ENCODE data around the gene GTF2F2. TPM values are rescaled to one million over a fixed set of nuclear protein-coding genes. Genes with fewer than 3 reads are reported as not detected.
"Not testable (repeated sequence)": the region's sequence is repeated elsewhere in the genome, so short reads cannot be mapped to it uniquely, and the experiment has no call there.

Gene GTF2F2
- polyA plus RNA-seq, 4 donors, result 21.2 to 32.8 (median 28.7) TPM

- DNase-seq (ENCODE audit: low read depth in 4 of 4, low spot score in 3 of 4), result peak in 1 of 4 donors; percentile 14
Observed at GRCh38 chr13:45178349-45179162, 58.2 kb downstream of the GTF2F2 start.

GRCh38 chr13:45179428-45179827, 59.1 kb downstream of the GTF2F2 start:
- no peak for DNase-seq (ENCODE audit: low read depth in 4 of 4, low spot score in 3 of 4)

- DNase-seq (ENCODE audit: low read depth in 4 of 4, low spot score in 3 of 4), result no peak
Observed at GRCh38 chr13:45180303-45180702, 60.0 kb downstream of the GTF2F2 start.

- DNase-seq (ENCODE audit: low read depth in 4 of 4, low spot score in 3 of 4), result no peak
Observed at GRCh38 chr13:45180713-45181601, 60.6 kb downstream of the GTF2F2 start.

GRCh38 chr13:45184693-45185092, 64.4 kb downstream of the GTF2F2 start:
- DNase-seq (ENCODE audit: low read depth in 4 of 4, low spot score in 3 of 4), result no peak

- DNase-seq (ENCODE audit: low read depth in 4 of 4, low spot score in 3 of 4), result no peak
Observed at GRCh38 chr13:45185286-45185685, 65.0 kb downstream of the GTF2F2 start.

GRCh38 chr13:45189077-45189476, 68.8 kb downstream of the GTF2F2 start:
- not testable (repeated sequence) for DNase-seq (ENCODE audit: low read depth in 4 of 4, low spot score in 3 of 4)

GRCh38 chr13:45189511-45189910, 69.2 kb downstream of the GTF2F2 start:
- DNase-seq (ENCODE audit: low read depth in 4 of 4, low spot score in 3 of 4), result not testable (repeated sequence)

- no peak for DNase-seq (ENCODE audit: low read depth in 4 of 4, low spot score in 3 of 4)
Observed at GRCh38 chr13:45191874-45192273, 71.6 kb downstream of the GTF2F2 start.

- no peak for DNase-seq (ENCODE audit: low read depth in 4 of 4, low spot score in 3 of 4)
Observed at GRCh38 chr13:45194081-45194939, 74.0 kb downstream of the GTF2F2 start.

- no peak for DNase-seq (ENCODE audit: low read depth in 4 of 4, low spot score in 3 of 4)
Observed at GRCh38 chr13:45195421-45195820, 75.1 kb downstream of the GTF2F2 start.

GRCh38 chr13:45196096-45196495, 75.8 kb downstream of the GTF2F2 start:
- no peak for DNase-seq (ENCODE audit: low read depth in 4 of 4, low spot score in 3 of 4)

GRCh38 chr13:45196622-45197021, 76.3 kb downstream of the GTF2F2 start:
- no peak for DNase-seq (ENCODE audit: low read depth in 4 of 4, low spot score in 3 of 4)

- no peak for DNase-seq (ENCODE audit: low read depth in 4 of 4, low spot score in 3 of 4)
Observed at GRCh38 chr13:45198041-45198440, 77.7 kb downstream of the GTF2F2 start.

GRCh38 chr13:45198924-45199323, 78.6 kb downstream of the GTF2F2 start:
- no peak for DNase-seq (ENCODE audit: low read depth in 4 of 4, low spot score in 3 of 4)

GRCh38 chr13:45199711-45200110, 79.4 kb downstream of the GTF2F2 start:
- DNase-seq (ENCODE audit: low read depth in 4 of 4, low spot score in 3 of 4), result no peak

GRCh38 chr13:45200701-45201232, 80.5 kb downstream of the GTF2F2 start, which contains the start of gene KCTD4:
Gene KCTD4 (minus strand): TSS chr13:45201045. CDS start chr13:45194567, 6,478 bp downstream.
- no peak for DNase-seq (ENCODE audit: low read depth in 4 of 4, low spot score in 3 of 4)

GRCh38 chr13:45205124-45205523, 84.8 kb downstream of the GTF2F2 start:
- DNase-seq (ENCODE audit: low read depth in 4 of 4, low spot score in 3 of 4), result no peak

- no peak for DNase-seq (ENCODE audit: low read depth in 4 of 4, low spot score in 3 of 4)
Observed at GRCh38 chr13:45206340-45206739, 86.0 kb downstream of the GTF2F2 start.

- no peak for DNase-seq (ENCODE audit: low read depth in 4 of 4, low spot score in 3 of 4)
Observed at GRCh38 chr13:45207319-45207718, 87.0 kb downstream of the GTF2F2 start.
